Neural cell (in vitro differentiated cells): ENCODE results near the gene CEACAM4.

ENCODE experiments used
- CTCF ChIP-seq: fragments of 450-650 bp; IDR thresholded peaks from 2 replicates; pipeline ENCODE4 v1.5.1; 2014; ENCODE audit warnings: antibody characterized with exemption, mild to moderate bottlenecking, moderate library complexity; ENCODE audit not compliant: poor library complexity, severe bottlenecking
- EZH2 ChIP-seq: fragments of 200-600, 300-800 bp; shearing (Covaris generic), sonication (generic); IDR thresholded peaks from 2 replicates; pipeline ENCODE4 v1.6.1; 2014; ENCODE audit warnings: antibody characterized with exemption, low read length, borderline replicate concordance, mild to moderate bottlenecking; ENCODE audit not compliant: insufficient read depth, poor library complexity, severe bottlenecking
- MXI1 ChIP-seq: fragments of 450-650 bp; conservative IDR thresholded peaks from 2 replicates; pipeline ENCODE4 v1.6.1; 2014; ENCODE audit warnings: antibody characterized with exemption, mild to moderate bottlenecking; ENCODE audit not compliant: poor library complexity, severe bottlenecking
- POLR2AphosphoS5 ChIP-seq: IDR thresholded peaks from 2 replicates; pipeline ENCODE4 v1.6.1; 2012
- TAF1 ChIP-seq: IDR thresholded peaks from 2 replicates; pipeline ENCODE4 v1.6.1; 2012; ENCODE audit warnings: low read depth
- TF ChIP-seq, protein P1 (sequence below): IDR thresholded peaks from 2 replicates; pipeline ENCODE4 v1.6.1; 2012; ENCODE audit warnings: borderline replicate concordance

- no peak for TF ChIP-seq EZH2
- TF ChIP-seq CTCF = no peak
- TF ChIP-seq, protein P1, sequence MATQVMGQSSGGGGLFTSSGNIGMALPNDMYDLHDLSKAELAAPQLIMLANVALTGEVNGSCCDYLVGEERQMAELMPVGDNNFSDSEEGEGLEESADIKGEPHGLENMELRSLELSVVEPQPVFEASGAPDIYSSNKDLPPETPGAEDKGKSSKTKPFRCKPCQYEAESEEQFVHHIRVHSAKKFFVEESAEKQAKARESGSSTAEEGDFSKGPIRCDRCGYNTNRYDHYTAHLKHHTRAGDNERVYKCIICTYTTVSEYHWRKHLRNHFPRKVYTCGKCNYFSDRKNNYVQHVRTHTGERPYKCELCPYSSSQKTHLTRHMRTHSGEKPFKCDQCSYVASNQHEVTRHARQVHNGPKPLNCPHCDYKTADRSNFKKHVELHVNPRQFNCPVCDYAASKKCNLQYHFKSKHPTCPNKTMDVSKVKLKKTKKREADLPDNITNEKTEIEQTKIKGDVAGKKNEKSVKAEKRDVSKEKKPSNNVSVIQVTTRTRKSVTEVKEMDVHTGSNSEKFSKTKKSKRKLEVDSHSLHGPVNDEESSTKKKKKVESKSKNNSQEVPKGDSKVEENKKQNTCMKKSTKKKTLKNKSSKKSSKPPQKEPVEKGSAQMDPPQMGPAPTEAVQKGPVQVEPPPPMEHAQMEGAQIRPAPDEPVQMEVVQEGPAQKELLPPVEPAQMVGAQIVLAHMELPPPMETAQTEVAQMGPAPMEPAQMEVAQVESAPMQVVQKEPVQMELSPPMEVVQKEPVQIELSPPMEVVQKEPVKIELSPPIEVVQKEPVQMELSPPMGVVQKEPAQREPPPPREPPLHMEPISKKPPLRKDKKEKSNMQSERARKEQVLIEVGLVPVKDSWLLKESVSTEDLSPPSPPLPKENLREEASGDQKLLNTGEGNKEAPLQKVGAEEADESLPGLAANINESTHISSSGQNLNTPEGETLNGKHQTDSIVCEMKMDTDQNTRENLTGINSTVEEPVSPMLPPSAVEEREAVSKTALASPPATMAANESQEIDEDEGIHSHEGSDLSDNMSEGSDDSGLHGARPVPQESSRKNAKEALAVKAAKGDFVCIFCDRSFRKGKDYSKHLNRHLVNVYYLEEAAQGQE = no peak
- TF ChIP-seq MXI1 = no peak
- no peak for TF ChIP-seq POLR2AphosphoS5
- TF ChIP-seq TAF1 = no peak
Observed at GRCh38 chr19:41590936-41591335, 35.9 kb downstream of the CEACAM4 start.
